Stimulated activated naive CD4-positive, alpha-beta T cell (primary cell): ENCODE data around the gene UFSP1.
"Not testable (repeated sequence)": the region's sequence is repeated elsewhere in the genome, so short reads cannot be mapped to it uniquely, and the experiment has no call there.

ENCODE experiments used
- DNase-seq, 6 experiments: peaks; one replicate each; lab custom pipeline; 2025; lab: John Stamatoyannopoulos, UW

Gene UFSP1

DNA sequence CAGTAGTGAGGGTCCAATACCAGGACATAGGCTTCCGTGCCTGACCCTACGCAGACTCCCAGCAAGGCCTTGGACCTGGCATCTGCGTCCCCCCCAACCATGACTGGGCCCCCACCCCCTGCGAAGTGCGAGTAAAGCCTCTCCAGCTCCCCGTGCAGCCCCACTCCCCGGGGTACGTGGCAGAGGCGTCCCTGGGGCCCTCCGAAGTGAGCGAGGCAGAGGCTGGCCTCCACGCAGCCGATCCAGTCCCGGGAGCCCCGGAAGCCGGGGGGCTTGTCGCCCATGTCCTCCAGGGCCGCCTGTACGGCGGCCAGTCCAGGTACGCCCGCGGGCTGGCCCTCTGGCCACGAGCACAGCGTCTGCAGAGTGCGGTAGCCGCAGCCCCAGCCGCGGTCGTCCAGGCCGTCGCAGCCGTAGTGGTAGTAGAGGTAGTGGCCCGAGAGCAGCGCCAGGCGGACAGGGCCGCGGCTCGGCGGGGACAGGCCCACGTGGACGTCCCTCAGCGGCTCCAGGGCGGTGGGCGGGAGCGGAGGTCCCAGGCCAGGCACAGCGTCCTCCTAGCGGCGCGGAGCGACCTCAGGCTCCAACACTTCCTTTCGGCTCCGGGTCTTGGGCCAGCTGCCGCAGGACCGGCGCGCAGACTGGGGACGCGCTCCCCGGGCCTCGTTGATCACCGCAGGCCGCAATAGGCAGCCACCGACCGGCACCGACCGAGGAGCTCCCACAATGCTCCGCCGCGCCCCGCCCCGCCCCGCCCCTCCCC is at the start of gene UFSP1:
TSS of gene UFSP1 (minus strand) at position 728 of the 763 bp plus-strand sequence. CDS start at position 284, 444 bp downstream.
- peak in 1 of 6 experiments; percentile 38 for DNase-seq

DNA sequence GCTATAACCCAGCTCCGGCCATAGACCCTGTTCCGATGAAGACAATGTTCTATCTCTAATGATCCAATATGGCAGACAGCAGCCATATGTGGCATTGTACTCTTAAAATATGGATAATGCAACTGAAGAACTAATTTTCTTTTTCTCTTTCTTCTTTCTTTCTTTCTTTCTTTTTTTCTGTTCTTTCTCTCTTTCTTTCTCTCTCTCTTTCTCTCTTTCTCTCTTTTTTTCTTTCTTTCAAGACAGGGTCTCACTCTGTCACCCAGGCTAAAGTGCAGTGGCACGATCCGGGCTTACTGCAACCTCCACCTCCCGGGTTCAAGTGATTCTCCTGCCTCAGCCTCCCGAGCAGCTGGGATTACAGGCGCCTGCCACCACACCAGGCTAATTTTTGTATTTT is 46.7 kb upstream of the UFSP1 start:
- DNase-seq = not testable (repeated sequence)

DNA sequence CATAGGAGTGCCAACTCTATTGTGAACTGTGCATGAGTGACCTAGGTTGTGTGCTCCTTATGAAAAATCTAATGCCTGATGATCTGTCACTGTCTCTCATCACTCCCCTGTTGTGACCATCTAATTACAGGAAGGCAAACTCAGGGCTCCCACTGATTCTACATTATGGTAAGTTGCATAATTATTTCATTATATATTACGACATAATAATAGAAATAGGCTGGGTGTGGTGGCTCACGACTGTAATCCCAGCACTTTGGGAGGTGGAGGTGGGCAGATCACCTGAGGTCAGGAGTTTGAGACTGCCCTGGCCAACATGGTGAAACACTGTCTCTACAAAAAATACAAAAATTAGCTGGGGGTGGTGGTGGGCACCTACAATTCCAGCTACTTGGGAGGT is 45.9 kb upstream of the UFSP1 start:
- not testable (repeated sequence) for DNase-seq

DNA sequence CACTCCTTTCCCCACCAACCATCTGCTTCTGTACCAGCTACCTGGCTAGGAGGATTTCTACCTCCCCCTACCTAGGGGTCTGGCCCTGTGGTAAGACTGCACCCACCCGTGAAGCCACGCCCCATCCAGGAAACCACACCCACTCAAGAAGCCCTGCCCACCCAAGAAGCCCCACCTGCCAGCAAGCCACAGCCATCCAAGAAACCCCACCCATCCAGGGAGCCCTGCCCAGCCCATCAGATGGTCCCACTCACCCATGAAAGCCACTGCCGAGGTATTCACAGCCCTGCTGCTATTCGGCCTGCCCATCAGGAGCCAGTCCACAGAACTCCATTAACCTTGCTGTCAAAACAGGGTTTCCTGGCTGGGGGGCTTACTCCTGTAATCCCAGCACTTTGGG is 44.2 kb upstream of the UFSP1 start:
- DNase-seq = no peak

DNA sequence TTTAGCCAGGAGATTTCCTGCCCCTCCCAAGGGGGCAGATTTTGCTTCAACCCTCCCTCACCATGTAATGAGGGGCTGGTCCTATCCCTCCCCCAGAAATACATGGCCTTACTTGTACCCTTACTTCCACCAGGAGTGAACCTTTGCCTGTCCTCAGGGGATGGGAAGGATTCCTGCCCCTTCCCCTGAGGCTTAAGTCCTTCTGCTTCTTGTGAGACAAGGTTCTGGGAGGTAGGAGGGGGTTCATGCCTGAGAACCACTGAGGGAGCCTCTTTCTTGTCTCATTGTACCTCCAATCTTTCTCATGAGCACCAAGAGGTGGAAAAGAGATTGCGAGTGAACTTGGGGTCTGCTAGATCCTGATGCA is 40.3 kb upstream of the UFSP1 start:
- no peak for DNase-seq

DNA sequence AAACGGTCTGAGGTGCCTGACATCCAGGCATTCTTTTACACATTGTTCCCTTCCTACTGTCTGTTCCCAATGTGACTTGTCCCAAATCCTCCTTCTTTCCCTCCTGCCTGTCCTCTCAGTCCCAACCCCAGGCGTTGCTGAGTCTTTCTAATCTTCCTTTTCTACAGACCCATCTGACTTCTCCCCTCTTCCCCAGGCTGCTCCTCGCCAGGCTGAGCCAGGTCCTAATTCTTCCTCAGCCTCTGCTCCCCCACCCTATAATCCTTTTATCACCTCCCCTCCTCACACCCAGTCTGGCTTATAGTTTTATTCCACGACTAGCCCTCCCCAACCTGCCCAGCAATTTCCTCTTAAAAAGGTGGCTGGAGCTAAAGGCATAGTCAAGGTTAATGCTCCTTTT is 34.1 kb upstream of the UFSP1 start:
- DNase-seq = not testable (repeated sequence)

DNA sequence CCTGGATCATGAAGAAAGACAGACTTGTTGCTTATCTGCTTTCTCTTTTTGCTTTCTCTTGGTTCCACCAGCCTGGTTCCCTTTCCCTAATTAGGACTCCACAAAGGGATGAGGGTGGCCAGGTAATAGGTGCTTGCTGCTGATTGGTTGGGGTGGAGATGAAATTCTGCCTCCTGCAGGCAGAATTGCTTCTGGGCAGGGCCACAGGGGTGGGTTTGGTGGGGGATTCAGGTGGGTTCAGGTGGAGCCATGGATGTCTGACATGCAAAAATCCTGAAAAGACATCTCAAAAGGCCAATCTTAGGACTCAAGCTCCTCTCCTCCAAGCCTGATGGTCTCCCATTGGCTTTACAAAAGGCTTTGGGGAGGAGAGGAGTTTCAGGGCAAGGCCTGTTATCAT is 31.5 kb upstream of the UFSP1 start:
- no peak for DNase-seq

DNA sequence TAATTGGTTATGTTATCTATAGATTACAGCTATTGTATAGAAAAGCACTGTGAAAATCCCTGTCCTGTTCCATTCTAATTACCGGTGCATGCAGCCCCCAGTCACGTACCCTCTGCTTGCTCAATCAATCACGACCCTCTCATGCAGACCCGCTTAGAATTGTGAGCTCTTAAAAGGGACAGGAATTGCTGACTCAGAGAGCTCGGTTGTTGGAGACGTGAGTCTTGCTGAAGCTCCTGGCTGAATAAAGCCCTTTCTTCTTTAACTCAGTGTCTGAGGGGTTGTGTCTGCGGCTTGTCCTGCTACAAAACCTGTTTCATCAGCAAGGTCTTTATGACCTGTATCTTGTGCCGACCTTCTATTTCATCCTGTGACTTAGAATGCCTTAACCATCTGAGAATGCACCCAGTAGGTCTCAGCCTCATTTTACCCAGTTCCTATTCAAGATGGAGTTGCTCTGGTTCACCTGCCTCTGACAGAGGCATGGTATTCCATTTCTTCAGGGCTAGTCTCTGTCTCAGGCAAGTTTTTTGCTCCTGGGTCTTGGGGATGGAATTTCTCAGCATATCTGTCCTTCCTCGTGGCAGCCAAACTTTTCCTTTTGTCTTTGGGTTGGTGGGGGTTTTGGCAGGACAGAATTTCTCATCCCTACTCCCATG is 30.4 kb upstream of the UFSP1 start:
- DNase-seq = not testable (repeated sequence)

DNA sequence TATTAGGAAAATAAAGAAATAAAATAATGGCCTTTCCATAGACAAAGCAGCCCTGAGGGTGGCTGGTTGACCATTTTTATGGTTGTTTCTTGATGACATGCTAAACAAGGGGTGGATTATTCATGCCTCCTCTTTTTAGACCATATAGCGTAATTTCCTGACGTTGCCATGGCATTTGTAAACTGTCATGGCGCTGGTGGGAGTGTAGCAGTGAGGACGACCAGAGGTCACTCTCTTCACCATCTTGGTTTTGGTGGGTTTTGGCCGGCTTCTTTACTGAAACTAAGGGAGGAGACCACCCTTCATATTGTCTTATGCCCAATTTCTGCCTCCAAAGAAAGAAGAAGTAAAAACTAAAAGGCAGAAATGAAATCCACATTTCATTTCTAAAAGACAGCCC is 29.8 kb upstream of the UFSP1 start:
- DNase-seq = not testable (repeated sequence)

DNA sequence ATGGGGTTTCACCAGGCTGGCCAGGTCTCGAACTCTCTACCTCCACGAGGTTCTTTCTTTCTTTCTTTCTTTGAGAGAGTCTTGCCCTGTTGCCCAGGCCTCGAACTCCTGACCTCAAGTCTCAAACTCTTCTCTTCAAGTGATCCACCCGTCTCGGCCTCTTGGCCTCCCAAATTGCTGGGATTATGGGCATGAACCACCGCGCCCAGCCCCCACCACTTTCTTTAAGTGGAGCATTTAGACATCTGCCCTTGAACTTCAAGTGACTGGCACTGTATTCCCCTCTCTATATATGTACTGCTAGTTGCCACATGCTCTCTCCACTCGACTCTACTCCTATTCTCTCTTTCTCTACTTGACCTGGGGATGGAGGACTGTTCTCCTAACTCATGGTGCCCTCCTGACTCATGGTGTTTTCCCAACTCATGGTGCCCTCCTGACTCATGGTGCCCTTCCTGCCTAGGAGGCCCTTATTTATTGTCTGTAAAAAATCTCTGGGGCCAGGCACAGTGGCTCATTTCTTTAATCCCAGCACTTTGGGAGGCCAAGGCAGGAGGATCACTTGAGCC is 25.4 kb upstream of the UFSP1 start:
- no peak for DNase-seq

DNA sequence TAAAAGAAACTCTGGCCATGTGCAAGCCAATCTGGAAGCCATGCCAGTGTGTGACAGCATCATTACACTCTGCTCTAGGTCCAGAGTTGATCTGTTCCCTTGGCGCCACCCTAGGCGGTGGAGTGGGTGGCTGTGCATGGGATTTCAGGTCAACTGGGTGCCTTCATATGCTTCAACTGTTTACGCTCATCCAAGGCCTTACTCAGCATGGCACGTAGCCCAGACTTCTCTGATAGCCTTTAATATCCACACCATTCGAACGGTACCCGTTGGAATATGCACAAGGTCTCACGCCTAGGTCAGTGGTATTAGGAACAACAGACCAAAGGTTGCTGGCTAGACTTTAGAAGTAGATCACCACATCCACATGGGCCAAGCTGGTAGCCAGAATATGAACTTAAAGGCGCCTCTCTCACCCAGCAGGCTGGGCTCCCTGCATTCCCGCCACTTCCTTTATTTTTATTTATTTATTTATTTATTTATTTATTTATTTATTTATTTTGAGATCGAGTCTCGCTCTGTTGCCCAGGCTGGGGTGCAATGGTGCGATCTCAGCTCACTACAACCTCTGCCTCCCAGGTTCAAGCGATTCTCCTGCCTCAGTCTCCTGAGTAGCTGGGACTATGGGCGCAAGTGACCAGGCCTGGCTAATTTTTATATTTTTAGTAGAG is 24.8 kb upstream of the UFSP1 start:
- DNase-seq = no peak

DNA sequence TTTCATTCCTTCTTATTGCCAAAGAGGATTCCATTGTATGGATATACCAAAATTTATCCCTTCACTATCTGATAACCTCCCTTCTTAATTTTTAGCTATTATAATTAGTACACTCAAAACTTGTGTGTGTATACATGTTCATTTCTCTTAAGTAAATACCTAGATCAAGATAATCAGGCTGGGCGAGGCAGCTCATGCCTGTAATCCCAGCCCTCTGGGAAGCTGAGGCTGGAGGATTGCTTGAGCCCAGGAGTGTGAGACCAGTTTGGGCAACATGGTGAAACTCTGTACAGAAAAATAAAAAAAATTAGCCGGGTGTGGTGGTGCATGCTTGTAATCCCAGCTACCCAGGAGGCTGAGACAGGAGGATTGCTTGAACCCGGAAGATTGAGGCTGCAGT is 22.0 kb upstream of the UFSP1 start:
- no peak for DNase-seq

DNA sequence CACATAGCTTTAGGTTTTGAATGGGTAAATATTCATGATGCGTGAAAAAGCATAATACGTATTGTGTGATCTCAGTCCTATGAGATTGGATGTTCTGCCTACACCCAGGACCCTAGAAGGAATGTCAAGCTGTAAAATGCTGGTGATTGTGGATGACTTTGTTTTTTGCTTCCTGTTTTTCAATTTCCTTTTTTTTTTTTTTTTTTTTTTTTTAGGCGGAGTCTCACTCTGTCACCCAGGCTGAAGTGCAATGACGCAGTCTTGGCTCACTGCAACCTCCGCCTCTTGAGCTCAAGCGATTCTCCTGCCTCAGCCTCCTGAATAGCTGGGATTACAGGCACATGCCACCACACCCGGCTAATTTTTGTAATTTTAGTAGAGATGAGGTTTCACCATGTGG is 20.9 kb upstream of the UFSP1 start:
- DNase-seq = not testable (repeated sequence)

DNA sequence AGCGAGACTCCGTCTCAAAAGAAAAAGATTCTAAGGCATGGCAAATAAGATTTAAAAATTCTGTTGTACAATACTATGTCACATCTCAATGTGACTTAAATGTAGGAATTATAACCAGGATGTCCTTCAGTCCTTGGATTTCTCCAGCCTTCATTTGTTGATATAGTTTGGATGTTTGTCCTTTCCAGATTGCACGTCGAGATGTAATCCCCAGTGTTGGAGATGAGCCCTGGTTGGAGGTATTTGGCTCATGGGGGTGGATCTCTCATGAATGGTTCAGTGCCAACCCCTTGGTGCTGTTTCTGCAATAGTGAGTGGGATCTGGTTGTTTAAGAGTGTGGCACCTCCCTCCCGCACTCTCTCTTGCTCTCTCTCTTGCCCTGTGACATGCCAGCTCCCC is 19.0 kb upstream of the UFSP1 start:
- no peak for DNase-seq

DNA sequence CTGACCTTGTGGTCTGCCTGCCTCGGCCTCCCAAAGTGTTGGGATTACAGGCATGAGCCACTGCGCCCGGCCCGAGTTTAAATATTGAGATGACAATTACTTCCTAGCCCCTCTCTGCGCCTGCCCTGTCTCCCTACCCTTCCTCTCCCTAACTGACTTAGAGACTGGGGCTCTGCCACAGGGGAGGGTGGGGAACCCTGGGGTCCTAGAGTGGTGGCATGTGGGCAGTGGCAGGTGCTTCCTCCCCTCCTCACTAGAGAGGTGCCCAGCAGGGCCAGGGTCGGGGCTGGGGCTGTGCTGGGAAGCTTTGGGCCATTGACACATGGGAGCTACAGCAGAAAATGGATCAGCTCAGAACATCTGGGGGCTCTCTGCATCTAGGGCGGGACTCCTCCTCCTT is 13.1 kb upstream of the UFSP1 start:
- DNase-seq = no peak

DNA sequence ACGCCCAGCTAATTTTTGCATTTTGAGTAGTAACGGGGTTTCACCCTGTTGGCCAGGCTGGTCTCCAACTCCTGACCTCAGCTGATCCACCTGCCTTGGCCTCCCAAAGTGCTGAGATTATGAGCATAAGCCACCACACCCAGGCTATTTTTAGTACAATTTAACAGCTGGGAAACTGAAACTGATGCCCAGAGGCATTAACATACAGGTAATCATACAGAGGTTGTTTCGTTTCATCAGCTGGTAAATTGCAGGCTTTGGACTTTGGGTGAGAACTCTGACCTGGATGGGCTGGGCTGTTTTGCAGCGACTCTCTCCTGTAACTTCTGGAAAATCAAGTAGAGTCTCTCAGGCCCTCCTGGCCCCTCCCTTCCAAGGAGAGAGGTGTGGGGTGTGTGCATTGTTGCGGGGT is 12.4 kb upstream of the UFSP1 start:
- no peak for DNase-seq

DNA sequence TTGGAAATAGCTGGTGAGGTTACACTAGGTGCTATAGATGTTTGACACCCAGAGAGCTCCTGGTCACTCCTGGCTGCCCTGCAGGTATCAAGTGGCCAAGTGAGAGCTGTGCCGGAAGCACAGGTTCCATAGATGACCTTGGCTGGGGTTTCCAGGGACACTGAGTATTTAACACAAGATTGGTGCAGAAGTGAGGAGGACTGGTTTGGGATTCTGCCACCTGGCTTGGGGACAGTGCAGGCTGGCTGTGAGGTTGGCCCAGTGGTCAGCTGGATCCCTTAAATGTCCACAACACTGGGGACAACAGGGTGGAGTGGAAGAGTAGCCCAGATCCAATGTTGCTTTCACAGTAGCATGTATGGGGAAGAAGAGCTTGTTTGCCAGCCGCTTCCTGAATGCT is 11.5 kb upstream of the UFSP1 start:
- DNase-seq = no peak

DNA sequence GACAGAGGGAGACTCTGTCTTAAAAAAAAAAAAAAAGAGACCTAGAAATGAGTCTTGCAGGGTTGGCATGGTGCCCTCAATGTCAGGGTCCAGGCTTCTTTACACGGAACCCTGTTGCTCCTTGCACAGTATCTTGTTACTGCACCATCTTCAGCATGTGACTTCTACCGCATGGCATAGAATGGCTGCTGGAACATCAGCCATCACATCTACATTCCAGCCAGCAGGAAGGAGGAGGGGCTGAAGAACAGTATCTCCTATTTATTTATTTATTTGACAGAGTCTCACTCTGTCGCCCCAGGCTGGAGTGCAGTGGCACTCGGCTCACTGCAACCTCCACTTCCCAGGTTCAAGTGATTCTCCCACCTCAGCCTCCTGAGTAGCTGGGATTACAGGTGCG is 9.9 kb upstream of the UFSP1 start:
- DNase-seq = no peak

DNA sequence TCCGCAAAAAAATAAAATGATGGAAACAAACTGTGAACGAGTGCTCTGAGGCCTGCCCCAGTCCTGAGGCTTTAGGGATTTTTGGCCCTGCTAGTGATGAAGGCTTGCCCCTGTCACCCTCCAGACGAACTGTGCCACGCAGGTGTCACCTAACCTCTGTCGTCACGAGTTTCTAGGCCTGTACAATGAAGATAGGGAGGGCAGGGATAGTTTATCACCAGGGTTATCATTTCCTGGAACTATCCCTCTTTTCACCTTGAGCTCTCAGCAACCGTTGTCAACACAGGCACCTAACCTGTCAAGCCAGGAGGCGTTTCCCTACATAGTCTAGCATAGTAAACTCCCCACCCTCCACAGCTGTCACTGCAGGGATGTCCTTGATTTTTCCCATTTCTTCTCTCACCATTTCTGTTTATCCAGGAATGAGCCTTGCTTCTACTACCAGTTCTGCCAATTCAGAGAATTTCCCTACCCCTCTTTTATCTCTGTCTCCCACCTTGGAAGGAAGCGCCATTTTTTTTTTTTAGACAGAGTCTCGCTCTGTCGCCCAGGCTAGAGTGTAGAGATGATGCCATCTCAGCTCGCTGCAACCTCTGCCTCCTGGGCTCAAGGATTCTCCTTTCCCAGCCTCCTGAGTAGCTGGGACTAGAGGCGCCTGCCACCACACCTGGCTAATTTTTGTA is 8.4 kb upstream of the UFSP1 start:
- no peak for DNase-seq

DNA sequence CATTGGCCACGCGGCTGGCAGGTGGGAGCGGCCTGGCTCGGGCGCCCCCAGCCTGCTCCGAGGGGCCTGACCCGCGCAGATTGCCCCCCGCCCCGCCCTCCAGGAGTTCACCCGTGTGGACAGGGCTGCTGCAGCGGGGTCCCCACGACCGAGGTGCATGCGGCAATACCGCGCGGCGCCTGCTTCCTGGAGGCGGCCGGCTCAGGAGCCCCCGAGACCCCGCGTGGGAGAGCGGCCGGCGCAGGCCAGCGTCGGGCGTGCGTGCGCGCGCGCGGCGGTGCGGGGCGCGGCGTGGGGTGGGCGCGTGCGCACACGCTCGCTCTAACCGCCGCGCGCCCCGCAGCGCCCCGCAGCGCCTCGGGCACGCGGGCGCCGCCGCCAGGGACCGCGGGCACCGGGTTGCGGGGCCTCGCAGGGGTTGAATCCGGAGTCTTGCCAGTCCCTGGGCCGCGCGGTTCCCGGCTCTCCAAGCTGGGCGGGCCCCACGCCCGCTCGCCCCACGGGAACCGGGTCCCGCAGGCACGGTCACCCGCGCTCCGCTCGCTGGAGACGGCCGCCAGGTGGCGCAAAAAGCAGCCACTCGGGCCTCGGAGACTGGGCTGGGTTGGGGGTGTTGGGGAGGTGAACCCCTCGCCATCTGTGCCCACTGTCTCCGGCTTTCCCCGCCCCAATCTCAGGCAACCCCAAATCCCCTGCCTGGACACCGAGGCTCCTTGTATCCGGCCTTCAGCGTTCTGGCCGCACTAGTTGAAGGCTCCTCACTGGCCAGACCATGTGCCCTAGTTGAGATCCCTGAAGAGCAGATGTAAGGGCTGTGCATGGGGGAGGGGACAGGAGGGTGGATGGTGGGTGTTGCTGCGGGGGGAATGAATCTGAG is 7.5 kb upstream of the UFSP1 start:
- peak in 5 of 6 experiments; percentile 32 to 63 (median 53) for DNase-seq
